Effector memory CD8-positive, alpha-beta T cell (primary cell): ENCODE data around the gene ANKRD24.
"Not testable (repeated sequence)": the region's sequence is repeated elsewhere in the genome, so short reads cannot be mapped to it uniquely, and the experiment has no call there.

Experiments used
- ATAC-seq: fragments of 150-1000 bp; cut with Tn5 transposase; replicated peaks from 2 replicates; pipeline ENCODE4 v1.10.0; 2021; ENCODE audit warnings: mild to moderate bottlenecking, moderate library complexity
- DNase-seq, 3 experiments: peaks; one replicate each; pipeline ENCODE4 v3.0.0; 2021
- H3K27ac Mint-ChIP-seq, 2 donors: one replicate each; pipeline ENCODE4 v1.8.0; 2022; ENCODE audit warnings: mild to moderate bottlenecking in 2 of 2, mixed read lengths in 2 of 2, moderate library complexity in 2 of 2
- H3K27me3 Mint-ChIP-seq, 2 donors: one replicate each; pipeline ENCODE4 v1.8.0; 2022; ENCODE audit warnings: mixed read lengths in 2 of 2
- H3K36me3 Mint-ChIP-seq: one replicate; pipeline ENCODE4 v1.8.0; 2022; ENCODE audit warnings: mild to moderate bottlenecking, moderate library complexity, mixed read lengths; ENCODE audit not compliant: insufficient read depth
- H3K4me1 Mint-ChIP-seq, 2 donors: one replicate each; pipeline ENCODE4 v1.8.0; 2022; ENCODE audit warnings: low read depth in 2 of 2, mixed read lengths in 2 of 2
- H3K4me3 Mint-ChIP-seq, 2 donors: one replicate each; pipeline ENCODE4 v1.8.0; 2022; ENCODE audit warnings: mild to moderate bottlenecking in 2 of 2, mixed read lengths in 2 of 2, moderate library complexity in 2 of 2
- H3K9me3 Mint-ChIP-seq, 2 donors: one replicate each; pipeline ENCODE4 v1.8.0; 2022; ENCODE audit warnings: mixed read lengths in 2 of 2

ANKRD24 gene

DNA sequence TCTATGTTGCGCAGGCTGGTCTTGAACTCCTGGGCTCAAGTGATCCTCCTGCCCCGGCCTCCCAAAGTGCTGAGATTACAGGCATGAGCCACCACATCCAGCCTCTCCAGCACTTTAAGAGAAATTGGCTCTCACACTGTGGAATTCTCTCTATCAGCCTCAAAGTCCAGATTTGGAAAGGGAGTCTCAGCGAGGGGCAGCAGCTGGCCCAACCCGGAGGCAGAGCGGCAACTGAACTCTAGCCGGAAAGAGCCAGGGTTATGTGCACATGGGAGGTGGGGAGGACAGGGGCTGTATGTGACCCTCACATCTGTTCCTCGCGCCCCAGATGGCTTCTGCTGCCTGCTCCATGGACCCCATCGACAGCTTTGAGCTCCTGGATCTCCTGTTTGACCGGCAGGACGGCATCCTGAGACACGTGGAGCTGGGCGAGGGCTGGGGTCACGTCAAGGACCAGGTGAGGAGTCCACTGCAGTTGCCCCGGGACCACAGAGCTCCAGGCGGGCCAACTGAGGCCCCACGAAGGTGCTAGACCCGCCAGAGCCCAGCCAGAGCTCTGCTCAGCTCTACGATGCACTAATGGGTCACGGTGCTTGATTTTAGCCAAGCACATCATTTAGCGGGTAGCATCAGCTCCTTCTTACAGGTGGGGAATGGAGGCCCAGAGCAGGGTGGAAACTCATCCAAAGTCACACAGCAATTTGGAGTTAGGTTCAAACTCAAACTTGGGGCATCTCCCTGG lies 27.7 kb upstream of the ANKRD24 start:
- H3K4me3 Mint-ChIP-seq: no peak overlapping the region
- H3K4me1 Mint-ChIP-seq: peaks cover 0 to 8% of the 10 kb centered on the region in 2 donors
- ATAC-seq (no peak), DNase-seq (no peak)
- H3K9me3 Mint-ChIP-seq: no peaks in the 10 kb centered on the region
- H3K27ac Mint-ChIP-seq: no peak overlapping the region
- peaks cover 5 to 7% of the 10 kb centered on the region in 2 donors for H3K27me3 Mint-ChIP-seq
- H3K36me3 Mint-ChIP-seq: no peaks in the 10 kb centered on the region

DNA sequence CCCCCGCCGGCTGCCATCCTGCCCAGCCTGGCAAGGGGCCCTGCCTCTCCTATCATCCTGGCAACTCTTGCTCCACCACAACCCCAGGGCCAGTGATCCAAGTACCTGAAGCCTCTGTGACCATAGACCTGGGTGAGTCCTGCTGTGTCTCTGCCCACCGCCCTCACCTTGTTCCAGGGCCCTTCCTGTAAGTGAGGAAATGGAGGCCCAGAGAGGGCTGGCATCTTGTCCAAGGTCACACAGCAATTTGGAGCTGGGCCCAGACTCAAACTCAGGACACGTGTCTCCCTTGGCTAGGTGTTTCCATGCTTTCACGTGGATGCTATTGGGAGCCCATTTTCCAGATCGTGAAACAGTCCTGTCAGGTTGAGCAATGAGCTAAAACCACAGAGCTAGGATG lies 25.3 kb upstream of the ANKRD24 start:
- H3K9me3 Mint-ChIP-seq: no peaks in the 10 kb centered on the region
- H3K27ac Mint-ChIP-seq: peak overlapping the region in 1 of 2 donors; percentile 54
- H3K27me3 Mint-ChIP-seq: no peaks in the 10 kb centered on the region
- H3K4me1 Mint-ChIP-seq: peaks cover 0 to 8% of the 10 kb centered on the region in 2 donors
- ATAC-seq: no peak
- DNase-seq: no peak
- H3K36me3 Mint-ChIP-seq: no peaks in the 10 kb centered on the region
- no peak overlapping the region for H3K4me3 Mint-ChIP-seq

DNA sequence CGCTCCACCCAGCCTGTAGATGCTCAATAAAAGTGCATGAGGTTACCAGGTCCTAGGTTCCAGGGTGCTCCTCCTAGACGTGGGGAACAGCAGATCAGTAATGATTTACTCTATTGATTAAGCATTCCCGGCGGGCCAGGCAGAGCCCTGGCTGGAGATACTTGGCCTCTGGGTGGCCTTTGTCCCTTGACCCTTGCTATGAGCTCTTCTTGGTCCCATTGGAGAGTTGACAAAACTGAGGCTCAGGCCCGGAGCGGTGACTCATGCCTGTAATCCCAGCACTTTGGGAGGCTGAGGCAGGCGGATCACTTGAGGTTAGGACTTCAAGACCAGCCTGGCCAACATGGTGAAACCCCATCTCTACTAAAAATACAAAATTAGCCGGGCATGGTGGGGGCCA lies 24.5 kb upstream of the ANKRD24 start:
- not testable (repeated sequence) for DNase-seq, H3K27me3 Mint-ChIP-seq, H3K27ac Mint-ChIP-seq, H3K9me3 Mint-ChIP-seq, H3K4me1 Mint-ChIP-seq, H3K4me3 Mint-ChIP-seq, H3K36me3 Mint-ChIP-seq, ATAC-seq

DNA sequence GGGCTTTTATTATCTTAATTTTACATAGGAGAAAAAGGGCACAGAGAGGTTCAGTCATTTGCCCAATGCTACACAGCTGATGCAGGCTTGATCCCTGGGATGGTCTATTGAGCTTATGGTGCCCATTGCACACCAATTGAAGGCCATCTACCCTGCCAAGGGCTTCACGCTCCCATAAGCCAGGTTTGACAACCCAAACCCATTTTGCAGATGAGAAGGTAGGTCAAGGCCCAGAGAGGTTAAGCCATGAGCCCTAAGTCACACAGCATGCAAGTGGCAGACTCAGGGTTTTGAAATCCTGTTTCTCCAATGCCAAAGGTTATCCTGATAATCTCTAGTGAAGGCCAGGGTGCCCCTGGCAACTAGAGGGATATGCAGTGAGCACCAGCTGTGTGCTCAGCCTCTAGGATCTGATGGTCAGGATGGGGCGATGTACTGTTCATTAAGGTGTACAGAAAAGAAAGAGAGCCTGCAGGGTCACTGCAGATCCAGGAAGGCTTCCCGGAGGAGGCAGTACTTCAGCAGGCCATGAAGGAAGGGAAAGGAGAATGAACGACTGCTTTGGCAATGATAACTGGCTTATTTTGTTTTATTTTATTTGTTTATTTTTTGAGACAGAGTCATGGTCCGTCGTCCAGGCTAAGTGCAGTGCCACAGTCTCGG lies 20.9 kb upstream of the ANKRD24 start:
- Mint-ChIP-seq H3K36me3 (no peaks in the 10 kb centered on the region), H3K4me1 (no peaks in the 10 kb centered on the region), H3K27ac (no peak overlapping the region), H3K27me3 (no peaks in the 10 kb centered on the region), H3K9me3 (no peaks in the 10 kb centered on the region), H3K4me3 (no peak overlapping the region)
- DNase-seq (no peak), ATAC-seq (no peak)

DNA sequence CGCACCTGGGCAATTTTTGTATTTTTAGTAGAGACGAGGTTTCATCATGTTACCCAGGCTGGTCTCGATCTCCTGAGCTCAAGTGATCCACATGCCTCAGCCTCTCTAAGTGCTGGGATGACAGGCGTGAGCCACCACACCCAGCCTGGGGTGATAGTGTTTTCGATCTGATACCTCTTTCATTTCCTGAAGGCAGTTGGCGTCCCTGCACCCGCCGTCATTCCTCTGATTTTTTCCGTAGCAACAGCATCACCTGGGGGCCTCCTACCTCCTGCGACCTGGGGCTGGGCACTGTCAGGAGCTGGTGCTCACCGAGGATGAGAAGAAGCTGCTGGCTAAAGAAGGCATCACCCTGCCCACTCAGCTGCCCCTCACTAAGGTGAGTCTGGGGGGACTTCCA lies 18.2 kb upstream of the ANKRD24 start:
- Mint-ChIP-seq H3K27me3 (peaks cover 14 to 19% of the 10 kb centered on the region in 2 donors), H3K27ac (no peak overlapping the region), H3K9me3 (no peaks in the 10 kb centered on the region), H3K4me3 (no peak overlapping the region), H3K36me3 (peaks cover 3% of the 10 kb centered on the region), H3K4me1 (no peaks in the 10 kb centered on the region)
- DNase-seq: no peak
- ATAC-seq: no peak

DNA sequence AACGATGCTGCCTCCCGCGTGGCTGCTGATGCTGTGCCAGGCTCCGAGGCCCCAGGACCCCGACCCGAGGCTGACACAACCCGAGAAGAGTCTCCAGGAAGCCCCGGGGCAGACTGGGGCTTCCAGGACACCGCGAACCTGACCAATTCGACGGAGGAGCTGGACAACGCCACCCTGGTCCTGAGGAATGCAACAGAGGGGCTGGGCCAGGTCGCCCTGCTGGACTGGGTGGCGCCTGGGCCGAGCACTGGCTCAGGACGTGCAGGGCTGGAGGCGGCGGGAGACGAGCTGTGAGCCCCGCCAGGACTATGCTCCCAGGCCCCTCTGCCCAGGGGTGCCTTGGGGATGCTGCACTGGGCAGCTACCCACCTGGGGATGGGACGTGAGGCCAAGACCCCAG lies 10.8 kb upstream of the ANKRD24 start:
- H3K4me1 Mint-ChIP-seq: peaks cover 1 to 5% of the 10 kb centered on the region in 2 donors
- ATAC-seq (no peak), DNase-seq (no peak)
- H3K36me3 Mint-ChIP-seq: peaks cover 9% of the 10 kb centered on the region
- H3K4me3 Mint-ChIP-seq: no peak overlapping the region
- peaks cover 38 to 42% of the 10 kb centered on the region in 2 donors for H3K27me3 Mint-ChIP-seq
- no peaks in the 10 kb centered on the region for H3K9me3 Mint-ChIP-seq
- no peak overlapping the region for H3K27ac Mint-ChIP-seq

DNA sequence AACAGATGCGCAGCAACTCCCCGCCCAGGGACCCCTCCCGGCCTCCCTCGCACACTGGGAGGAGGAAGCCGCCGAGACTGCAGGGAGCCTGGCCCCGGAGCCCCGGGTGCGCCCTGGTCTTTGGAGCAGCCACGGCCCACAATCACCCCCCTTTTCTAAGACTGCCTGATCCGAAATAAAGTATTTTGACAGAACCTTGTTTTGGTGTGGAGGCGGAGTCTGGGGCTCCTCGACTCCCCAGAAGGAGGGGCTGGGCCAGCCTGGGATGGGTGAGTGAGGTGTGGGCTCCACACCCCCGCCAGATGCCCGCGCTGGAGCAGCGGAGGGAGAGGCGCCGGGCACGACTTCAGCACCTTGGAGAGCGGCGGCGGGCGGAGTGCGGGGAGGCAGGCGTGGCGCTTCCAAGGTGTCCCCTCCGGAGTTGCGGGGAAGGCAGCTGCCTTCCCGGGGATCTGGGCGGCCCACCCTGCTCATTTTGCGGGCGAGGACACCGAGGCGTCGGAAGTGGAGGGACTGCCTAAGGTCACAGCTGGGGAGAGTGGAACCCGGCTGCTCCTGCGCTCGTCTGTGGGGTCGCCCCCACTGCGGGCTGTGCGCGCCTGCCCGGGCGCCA lies 9.5 kb upstream of the ANKRD24 start:
- H3K27me3 Mint-ChIP-seq: peaks cover 27 to 37% of the 10 kb centered on the region in 2 donors
- H3K9me3 Mint-ChIP-seq: no peaks in the 10 kb centered on the region
- peaks cover 1 to 5% of the 10 kb centered on the region in 2 donors for H3K4me1 Mint-ChIP-seq
- H3K4me3 Mint-ChIP-seq: no peak overlapping the region
- DNase-seq: peak; percentile 66 to 72 (median 68)
- no peak overlapping the region for H3K27ac Mint-ChIP-seq
- peaks cover 11% of the 10 kb centered on the region for H3K36me3 Mint-ChIP-seq
- peak; percentile 85 for ATAC-seq

DNA sequence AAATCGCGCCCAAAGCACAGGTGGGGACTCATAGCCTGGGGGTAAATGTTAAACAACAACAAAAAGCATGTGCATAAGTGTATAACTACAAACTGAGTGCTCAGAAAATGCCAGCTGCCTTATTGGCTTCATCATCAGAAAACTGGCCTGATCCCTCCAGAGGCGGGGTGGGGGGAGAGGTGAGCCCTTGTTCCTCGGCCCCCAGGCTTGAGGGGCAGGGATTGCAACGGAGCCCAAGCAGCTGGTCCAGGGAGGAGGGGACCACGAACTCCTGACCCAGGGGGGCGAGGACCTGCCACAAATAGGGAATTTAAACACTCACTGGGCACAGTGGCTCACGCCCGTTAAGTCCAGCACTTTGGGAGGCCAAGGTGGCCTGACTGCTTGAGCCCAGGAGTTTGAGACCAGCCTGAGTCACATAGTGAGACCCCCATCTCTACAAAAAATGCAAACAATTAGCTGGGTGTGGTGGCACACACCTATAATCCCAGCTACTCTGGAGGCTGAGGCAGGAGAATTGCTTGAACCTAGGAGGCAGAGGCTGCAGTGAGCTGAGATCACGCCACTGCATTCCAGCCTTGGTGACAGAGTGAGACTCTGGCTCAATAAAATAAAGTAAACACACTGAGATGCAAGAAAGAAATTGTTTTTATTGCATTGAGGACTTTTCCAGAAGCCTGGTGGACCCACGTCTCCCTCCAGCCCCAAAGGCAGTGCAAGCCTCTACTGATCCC lies 8.8 kb upstream of the ANKRD24 start:
- Mint-ChIP-seq H3K4me3 (no peak overlapping the region), H3K9me3 (no peaks in the 10 kb centered on the region), H3K36me3 (peaks cover 11% of the 10 kb centered on the region), H3K4me1 (peaks cover 1 to 5% of the 10 kb centered on the region in 2 donors), H3K27ac (no peak overlapping the region), H3K27me3 (peaks cover 20 to 30% of the 10 kb centered on the region in 2 donors)
- no peak for ATAC-seq
- DNase-seq: no peak

DNA sequence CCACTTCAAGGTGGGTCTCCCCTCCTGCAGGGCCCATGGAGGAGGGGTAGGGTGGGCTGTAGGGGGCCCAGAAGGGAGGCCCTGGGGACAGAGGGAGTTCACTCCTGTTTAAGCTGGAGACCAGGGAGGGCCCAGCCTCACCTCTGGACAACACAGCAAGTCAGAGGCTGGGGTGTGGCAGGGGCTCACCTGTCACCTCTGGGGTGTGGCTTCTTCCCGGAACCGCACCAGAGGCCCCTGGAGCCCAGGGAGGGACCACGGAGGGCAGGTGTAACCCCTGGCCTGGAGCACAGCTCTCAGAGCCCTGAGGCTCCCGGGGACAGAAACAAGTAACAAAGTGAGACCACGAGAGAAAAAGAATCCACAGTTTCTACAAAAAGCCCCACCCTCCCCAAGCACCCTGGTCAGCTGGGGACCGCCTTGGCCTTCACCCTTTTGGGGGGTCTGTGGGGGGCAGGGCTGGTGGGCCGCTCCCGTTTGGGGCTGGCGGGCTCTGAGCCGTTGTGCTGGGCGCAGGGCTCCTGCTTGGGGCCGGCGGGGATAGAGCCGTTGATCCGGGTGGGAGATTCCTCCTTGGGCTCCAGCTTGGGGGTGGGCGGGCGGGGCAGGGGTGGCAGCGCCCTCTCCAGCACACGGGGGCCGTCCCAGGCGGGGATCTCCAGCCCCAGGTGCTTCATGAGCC lies 8.1 kb upstream of the ANKRD24 start:
- H3K9me3 Mint-ChIP-seq: no peaks in the 10 kb centered on the region
- H3K36me3 Mint-ChIP-seq: peaks cover 13% of the 10 kb centered on the region
- no peak for ATAC-seq
- peaks cover 3 to 5% of the 10 kb centered on the region in 2 donors for H3K4me1 Mint-ChIP-seq
- no peak overlapping the region for H3K27ac Mint-ChIP-seq
- H3K4me3 Mint-ChIP-seq: no peak overlapping the region
- no peak for DNase-seq
- H3K27me3 Mint-ChIP-seq: peaks cover 19 to 28% of the 10 kb centered on the region in 2 donors

DNA sequence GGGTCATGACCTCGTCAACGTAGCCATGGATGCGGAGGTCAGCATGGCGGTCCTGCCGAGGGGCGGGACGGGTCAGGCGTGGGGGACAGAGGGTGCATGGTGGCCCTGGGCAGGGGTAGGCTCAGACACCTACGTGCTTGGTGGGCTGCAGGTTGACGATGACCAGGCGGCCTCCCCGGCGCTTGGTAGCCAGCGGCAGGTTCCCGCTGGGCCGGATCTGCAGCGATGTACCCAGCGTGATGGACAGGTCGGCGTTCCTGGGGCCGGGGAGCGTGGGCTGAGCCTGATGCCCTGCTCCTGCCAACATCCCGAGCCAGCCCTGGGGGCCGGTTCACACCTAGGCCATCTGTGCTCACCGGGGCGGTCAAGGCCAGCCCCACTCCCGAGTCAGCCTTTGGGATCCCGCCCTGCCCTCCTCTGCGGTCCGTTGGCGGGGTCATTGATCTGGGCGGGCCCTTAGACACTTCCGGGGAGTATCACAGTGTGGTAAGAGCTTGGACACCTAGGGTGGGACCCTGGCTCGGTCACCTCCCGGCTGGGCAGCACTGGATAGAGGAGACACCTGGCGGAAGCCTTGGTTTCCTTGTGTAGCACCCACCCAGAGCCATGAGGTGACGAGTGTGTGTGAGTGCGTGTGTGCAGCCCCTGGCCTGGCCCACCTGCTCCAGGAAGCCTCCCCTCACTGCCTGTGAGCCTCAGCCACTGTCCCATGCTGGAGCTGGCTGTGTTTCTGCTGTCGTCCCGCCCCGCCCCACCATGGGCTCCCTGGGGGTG lies 7.4 kb upstream of the ANKRD24 start:
- no peak for ATAC-seq
- H3K36me3 Mint-ChIP-seq: peaks cover 19% of the 10 kb centered on the region
- peaks cover 16 to 22% of the 10 kb centered on the region in 2 donors for H3K27me3 Mint-ChIP-seq
- no peak overlapping the region for H3K27ac Mint-ChIP-seq
- no peak for DNase-seq
- peaks cover 6 to 8% of the 10 kb centered on the region in 2 donors for H3K4me1 Mint-ChIP-seq
- no peaks in the 10 kb centered on the region for H3K9me3 Mint-ChIP-seq
- H3K4me3 Mint-ChIP-seq: no peak overlapping the region

DNA sequence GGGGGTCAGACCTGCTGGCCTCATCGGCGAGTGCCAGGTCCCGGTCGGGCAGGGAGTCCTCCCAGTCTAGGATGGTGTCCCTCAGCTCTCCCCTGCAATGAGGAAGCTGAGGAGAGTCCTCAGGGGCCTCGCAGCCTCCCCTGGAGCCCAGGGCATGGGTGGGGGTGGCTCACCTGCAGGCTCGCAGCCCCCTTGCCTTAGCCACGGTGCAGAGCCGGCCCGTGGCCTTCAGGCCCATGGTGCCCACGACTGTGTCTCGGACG lies 6.9 kb upstream of the ANKRD24 start:
- no peaks in the 10 kb centered on the region for H3K9me3 Mint-ChIP-seq
- H3K4me1 Mint-ChIP-seq: peaks cover 9 to 11% of the 10 kb centered on the region in 2 donors
- H3K27me3 Mint-ChIP-seq: peaks cover 15 to 19% of the 10 kb centered on the region in 2 donors
- H3K27ac Mint-ChIP-seq: no peak overlapping the region
- DNase-seq (no peak), ATAC-seq (no peak)
- H3K36me3 Mint-ChIP-seq: peaks cover 19% of the 10 kb centered on the region
- no peak overlapping the region for H3K4me3 Mint-ChIP-seq

DNA sequence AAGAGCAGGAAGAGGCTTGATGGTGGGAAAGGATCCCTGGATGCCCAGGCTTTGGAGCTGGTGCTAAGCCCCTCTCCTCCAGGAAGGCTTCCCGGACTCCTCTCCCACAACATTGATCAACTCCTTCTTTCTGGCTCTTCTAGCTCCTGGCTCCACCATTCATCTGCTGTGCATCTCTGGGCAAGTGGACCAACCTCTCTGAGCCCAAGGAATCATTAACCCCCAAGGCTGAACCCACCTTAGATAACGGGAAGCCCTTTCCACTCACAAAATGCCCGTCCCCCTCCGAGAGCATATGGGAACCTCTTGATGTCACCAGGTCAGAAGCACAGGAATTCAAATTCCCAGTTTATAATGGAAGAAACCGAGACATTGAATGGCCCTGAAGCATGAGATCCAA lies 5.3 kb upstream of the ANKRD24 start:
- no peak for DNase-seq
- H3K4me1 Mint-ChIP-seq: peaks cover 18 to 19% of the 10 kb centered on the region in 2 donors
- H3K27me3 Mint-ChIP-seq: peaks cover 8 to 10% of the 10 kb centered on the region in 2 donors
- H3K9me3 Mint-ChIP-seq: no peaks in the 10 kb centered on the region
- no peak for ATAC-seq
- no peak overlapping the region for H3K4me3 Mint-ChIP-seq
- H3K36me3 Mint-ChIP-seq: peaks cover 19% of the 10 kb centered on the region
- H3K27ac Mint-ChIP-seq: no peak overlapping the region
